Smooth muscle cell of bladder (primary cell): ENCODE results near the gene ENDOV. TPM values are rescaled to one million over a fixed set of nuclear protein-coding genes. Genes with fewer than 3 reads are reported as not detected.

Source experiments
- total RNA-seq: library from RNA; depleted of rRNA; stranded (reverse); fragments of >200 nt; gene quantifications from 2 replicates; pipeline ENCODE4 v1.2.3, GENCODE V29; 2014

Gene ENDOV
- 17.5 and 21.0 TPM in 2 replicates for total RNA-seq

GRCh38 chr17:80414803-80415625, at the start of gene ENDOV:
TSS of gene ENDOV (plus strand) at chr17:80415167. CDS start at chr17:80415195, 28 bp downstream.

GRCh38 chr17:80475910-80476876, 61.2 kb downstream of the ENDOV start, which contains the start of gene NPTX1:
TSS of gene NPTX1 (minus strand) at chr17:80476607. CDS start at chr17:80476446, 161 bp downstream.

Other genes starting within 250 kb of the ENDOV start
- 0.18 and 0.43 TPM in 2 replicates for gene CARD14, start 245.1 kb upstream of the ENDOV start, total RNA-seq
- gene SGSH, start 194.8 kb upstream of the ENDOV start, total RNA-seq: 17.7 and 17.8 TPM in 2 replicates
- gene SLC26A11, start 194.7 kb upstream of the ENDOV start, total RNA-seq: 8.0 and 8.9 TPM in 2 replicates
- 82.2 and 128 TPM in 2 replicates for gene RNF213, start 154.3 kb upstream of the ENDOV start, total RNA-seq
- 1.7 and 3.4 TPM in 2 replicates for gene NPTX1, start 61.4 kb downstream of the ENDOV start, total RNA-seq
- gene RPTOR, start 129.7 kb downstream of the ENDOV start, total RNA-seq: 15.4 and 19.8 TPM in 2 replicates